Fibroblast of lung (primary cell): ENCODE measurements around the gene DAPK1. TPM values are rescaled to one million over a fixed set of nuclear protein-coding genes. Genes with fewer than 3 reads are reported as not detected.
A peak's percentile ranks its signal among the peaks of the same experiment; 100 is the strongest.

Source experiments
- DNase-seq, 2 donors: peaks; one replicate each; pipeline versions ENCODE4 v3.0.0 to v3.0.0-alpha.2; 2010; ENCODE audit warnings: low read depth in 2 of 2
- H2AFZ ChIP-seq: 2 replicates; pipeline ENCODE4 v1.5.1; 2012; ENCODE audit warnings: low read length, control low read depth, inconsistent platforms
- H3K27ac ChIP-seq: 2 replicates; pipeline ENCODE4 v1.5.1; 2011; ENCODE audit warnings: low read length, control low read depth; ENCODE audit not compliant: insufficient read depth
- H3K27me3 ChIP-seq: 2 replicates; pipeline ENCODE4 v1.5.1; 2011; ENCODE audit warnings: mild to moderate bottlenecking, low read length; ENCODE audit not compliant: control insufficient read depth, insufficient read depth
- H3K36me3 ChIP-seq: 2 replicates; pipeline ENCODE4 v1.5.1; 2011; ENCODE audit warnings: low read length; ENCODE audit not compliant: control insufficient read depth, insufficient read depth
- H3K4me1 ChIP-seq: 2 replicates; pipeline ENCODE4 v1.5.1; 2011; ENCODE audit warnings: low read length; ENCODE audit not compliant: control insufficient read depth, insufficient read depth; ENCODE audit errors: extremely low read depth
- H3K4me2 ChIP-seq: 2 replicates; pipeline ENCODE4 v1.5.1; 2011; ENCODE audit warnings: low read length, control low read depth; ENCODE audit not compliant: insufficient read depth; ENCODE audit errors: extremely low read depth
- H3K4me3 ChIP-seq, 4 experiments: fragments of 200-600 bp in 1 of 4; sonication (generic) in 1 of 4; replicated peaks in 1 of 4; 2 replicates each; pipeline ENCODE4 v1.5.1; 2011 to 2016; ENCODE audit warnings: low read length in 4 of 4, low read depth in 3 of 4, mild to moderate bottlenecking in 3 of 4, control low read depth in 2 of 4, inconsistent platforms in 1 of 4, mixed read lengths in 1 of 4; ENCODE audit not compliant: insufficient read depth in 1 of 4; ENCODE audit errors: control extremely low read depth in 1 of 4
- H3K79me2 ChIP-seq: 2 replicates; pipeline ENCODE4 v1.5.1; 2012; ENCODE audit warnings: mild to moderate bottlenecking, low read length, inconsistent platforms; ENCODE audit not compliant: control insufficient read depth, insufficient read depth
- H3K9ac ChIP-seq: 2 replicates; pipeline ENCODE4 v1.5.1; 2011; ENCODE audit warnings: mild to moderate bottlenecking, low read length, control low read depth; ENCODE audit not compliant: insufficient read depth
- H3K9me3 ChIP-seq: 2 replicates; pipeline ENCODE4 v1.5.1; 2012; ENCODE audit warnings: low read depth, low read length; ENCODE audit not compliant: control insufficient read depth, insufficient read depth
- H4K20me1 ChIP-seq: 2 replicates; pipeline ENCODE4 v1.5.1; 2011; ENCODE audit warnings: low read length; ENCODE audit not compliant: control insufficient read depth, insufficient read depth; ENCODE audit errors: extremely low read depth
- CTCF ChIP-seq, 2 donors: IDR thresholded peaks in 1 of 2; conservative IDR thresholded peaks in 1 of 2; 1 replicate in 1 of 2; 2 replicates in 1 of 2; pipeline ENCODE4 v1.5.1; 2011 to 2012; ENCODE audit warnings: low read length in 2 of 2, control low read depth in 1 of 2, inconsistent platforms in 1 of 2, low read depth in 1 of 2, mild to moderate bottlenecking in 1 of 2
- EZH2 ChIP-seq: IDR thresholded peaks from 2 replicates; pipeline ENCODE4 v1.5.1; 2012; ENCODE audit warnings: low read length, control low read depth, mild to moderate bottlenecking; ENCODE audit errors: missing control alignments
- polyA plus RNA-seq, 2 donors: library from polyadenylated mRNA; depleted of rRNA in 1 of 2; stranded (reverse) in 1 of 2; unstranded in 1 of 2; fragments of >200 nt; gene quantifications; 2 replicates each; pipeline ENCODE4 v1.2.1, GENCODE V29; 2011 to 2012; ENCODE audit warnings: missing spikeins in 1 of 2
- total RNA-seq: library from RNA; depleted of rRNA; stranded (reverse); fragments of >200 nt; gene quantifications from 2 replicates; pipeline ENCODE4 v1.2.1, GENCODE V29; 2014

The DAPK1 gene
- total and polyA plus RNA-seq, 2 donors (not counting 1 experiment from before 2014, with no cell fraction given) = 1.1 to 15.5 TPM

DNA sequence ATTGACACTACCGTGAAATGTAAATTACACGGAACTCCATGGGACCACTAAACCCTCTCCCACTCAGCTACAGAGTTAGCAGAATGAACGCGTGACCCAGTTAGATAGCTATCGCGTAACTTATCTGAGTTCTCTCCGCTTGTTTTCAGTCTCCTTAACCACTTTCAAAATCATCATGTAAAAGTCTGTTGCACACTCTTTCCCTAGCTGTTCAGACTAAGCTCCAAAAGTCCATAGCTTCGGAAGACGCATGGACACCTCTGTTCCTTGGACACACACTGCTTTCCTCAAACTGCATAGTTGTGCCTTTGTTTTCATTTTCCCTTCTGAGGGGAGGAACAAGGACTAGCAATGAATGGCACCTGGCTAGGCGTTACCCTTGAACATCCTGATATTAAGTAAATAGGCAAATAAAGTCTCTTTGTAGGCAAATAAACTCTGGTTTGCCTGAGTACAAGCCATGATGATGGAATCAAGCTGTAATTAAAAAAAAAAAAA is 83.3 kb downstream of the DAPK1 start:
- no peak overlapping the region for H2AFZ ChIP-seq
- H4K20me1 ChIP-seq = no peaks in the 10 kb centered on the region
- no peak for DNase-seq
- no peaks in the 10 kb centered on the region for H3K9me3 ChIP-seq
- H3K27me3 ChIP-seq = no peaks in the 10 kb centered on the region
- TF ChIP-seq EZH2 = no peak
- TF ChIP-seq CTCF (conservative IDR thresholded peaks at IDR 0.05 in 1 of 2, IDR thresholded peaks at IDR 0.05 in 1 of 2; ENCODE audit: low read depth in 1 of 2, low read length in 2 of 2) = no peak
- H3K27ac ChIP-seq = no peak overlapping the region
- H3K4me3 ChIP-seq = no peak overlapping the region
- H3K4me1 ChIP-seq = no peaks in the 10 kb centered on the region
- H3K36me3 ChIP-seq = no peaks in the 10 kb centered on the region
- H3K9ac ChIP-seq = no peak overlapping the region
- no peaks in the 10 kb centered on the region for H3K79me2 ChIP-seq
- H3K4me2 ChIP-seq = no peak overlapping the region

DNA sequence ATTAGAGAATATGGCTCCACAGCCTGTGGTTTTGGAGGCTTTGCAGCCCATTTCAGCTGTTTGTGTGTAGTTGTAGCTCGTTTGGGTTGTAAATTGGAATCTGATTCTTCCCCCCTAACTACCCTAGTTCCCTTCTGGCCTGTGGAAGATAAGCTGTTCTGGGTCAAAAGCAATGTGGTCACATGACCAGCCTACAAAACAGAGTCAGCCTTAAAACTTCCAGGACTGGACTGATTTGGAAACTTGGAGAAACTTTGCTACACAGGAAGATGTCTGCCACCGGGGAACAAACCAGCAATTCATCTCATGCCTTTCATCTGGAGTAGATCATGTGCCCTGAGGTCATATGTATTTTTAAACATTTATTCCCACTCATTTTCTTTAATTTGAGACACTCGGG is 83.8 kb downstream of the DAPK1 start:
- no peaks in the 10 kb centered on the region for H4K20me1 ChIP-seq
- peak; percentile 55 to 88 for DNase-seq
- no peak for TF ChIP-seq CTCF (conservative IDR thresholded peaks at IDR 0.05 in 1 of 2, IDR thresholded peaks at IDR 0.05 in 1 of 2; ENCODE audit: low read depth in 1 of 2, low read length in 2 of 2)
- TF ChIP-seq EZH2 = no peak

GRCh38 chr9:87581949-87582637 is 84.4 kb downstream of the DAPK1 start:
- H3K4me2 ChIP-seq = no peak overlapping the region
- H4K20me1 ChIP-seq = no peaks in the 10 kb centered on the region
- H2AFZ ChIP-seq = no peak overlapping the region
- no peaks in the 10 kb centered on the region for H3K9me3 ChIP-seq
- no peaks in the 10 kb centered on the region for H3K79me2 ChIP-seq
- DNase-seq = no peak
- no peak overlapping the region for H3K4me3 ChIP-seq
- H3K9ac ChIP-seq = no peak overlapping the region
- H3K27ac ChIP-seq = no peak overlapping the region
- H3K27me3 ChIP-seq = no peaks in the 10 kb centered on the region
- TF ChIP-seq EZH2 (no peak), CTCF (conservative IDR thresholded peaks at IDR 0.05 in 1 of 2, IDR thresholded peaks at IDR 0.05 in 1 of 2; ENCODE audit: low read depth in 1 of 2, low read length in 2 of 2) (no peak)
- no peaks in the 10 kb centered on the region for H3K36me3 ChIP-seq
- no peaks in the 10 kb centered on the region for H3K4me1 ChIP-seq

More for the DNA sequence above, 83.8 kb downstream of the DAPK1 start:
- no peak overlapping the region for H2AFZ ChIP-seq
- H3K9me3 ChIP-seq = no peaks in the 10 kb centered on the region
- no peak overlapping the region for H3K9ac ChIP-seq
- H3K27ac ChIP-seq = no peak overlapping the region
- H3K4me3 ChIP-seq = no peak overlapping the region
- H3K4me2 ChIP-seq = no peak overlapping the region
- H3K36me3 ChIP-seq = no peaks in the 10 kb centered on the region
- no peaks in the 10 kb centered on the region for H3K27me3 ChIP-seq
- no peaks in the 10 kb centered on the region for H3K4me1 ChIP-seq
- no peaks in the 10 kb centered on the region for H3K79me2 ChIP-seq
